GM18520 (cell line): ENCODE results near the gene OASL.

ENCODE experiments used
- ATAC-seq: cut with Tn5 transposase; IDR thresholded peaks from one replicate; pipeline ENCODE4 v1.9.1; 2021; ENCODE audit not compliant: unreplicated experiment

OASL gene

GRCh38 chr12:120992989-120993388 lies 46.1 kb downstream of the OASL start:
- ATAC-seq = no peak

DNA sequence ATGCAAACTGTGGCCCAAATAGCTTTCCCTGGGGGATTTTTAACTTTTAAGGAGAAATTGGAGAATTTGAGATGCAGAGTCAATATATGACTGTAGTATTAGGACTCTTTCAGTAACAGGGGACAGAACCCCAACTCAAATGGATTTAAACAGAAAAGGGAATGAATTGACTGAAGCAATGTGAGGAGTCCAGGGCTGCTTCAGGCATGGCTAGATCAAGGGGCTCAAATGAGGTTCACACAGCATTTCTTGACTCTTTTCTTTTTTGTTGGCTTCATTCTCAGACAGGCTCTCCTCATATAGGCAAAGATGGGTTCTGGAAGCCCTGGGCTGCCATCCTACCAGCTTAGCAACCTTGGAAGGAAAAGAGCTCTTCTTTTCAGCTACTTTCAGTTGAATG lies 47.1 kb downstream of the OASL start:
- no peak for ATAC-seq

GRCh38 chr12:120990487-120991055 lies 48.5 kb downstream of the OASL start:
- ATAC-seq = no peak

DNA sequence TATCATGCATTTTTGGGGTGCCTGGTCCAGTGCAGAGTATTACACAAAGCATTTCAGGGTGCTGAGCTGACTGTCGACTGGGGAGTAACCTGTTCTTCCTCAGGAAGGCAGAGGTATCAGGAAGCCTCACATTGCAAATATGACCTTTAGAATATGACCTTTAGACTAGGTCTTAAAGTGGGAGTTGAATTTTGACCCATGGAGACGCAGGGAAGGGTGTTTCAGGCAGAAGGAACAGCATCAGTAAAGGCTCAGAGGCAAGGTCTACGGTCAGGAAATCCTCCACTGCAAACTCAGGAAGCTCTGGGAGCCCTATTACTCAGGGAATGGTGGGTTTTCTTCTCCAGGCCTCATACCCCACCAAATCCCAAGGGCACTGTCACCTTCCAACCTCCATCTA lies 49.4 kb downstream of the OASL start:
- no peak for ATAC-seq

DNA sequence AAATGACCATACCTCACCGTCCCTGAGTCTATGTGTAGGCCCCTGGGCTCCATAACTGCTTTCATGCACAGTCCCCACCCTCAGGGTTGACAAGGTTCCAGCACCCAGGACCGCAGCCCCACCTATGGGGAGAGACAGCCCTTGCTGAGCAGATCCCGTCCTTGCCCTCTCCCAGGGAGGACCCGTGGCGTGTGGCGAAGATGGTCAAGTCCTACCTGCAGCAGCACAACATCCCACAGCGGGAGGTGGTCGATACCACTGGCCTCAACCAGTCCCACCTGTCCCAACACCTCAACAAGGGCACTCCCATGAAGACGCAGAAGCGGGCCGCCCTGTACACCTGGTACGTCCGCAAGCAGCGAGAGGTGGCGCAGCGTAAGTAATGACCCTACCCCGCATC lies 50.4 kb downstream of the OASL start:
- ATAC-seq = no peak

- no peak for ATAC-seq
Observed at GRCh38 chr12:120988234-120988633, 50.8 kb downstream of the OASL start.

- ATAC-seq = no peak
Observed at GRCh38 chr12:120984351-120984898, 54.6 kb downstream of the OASL start.

GRCh38 chr12:120983759-120984158 lies 55.3 kb downstream of the OASL start:
- ATAC-seq = no peak

DNA sequence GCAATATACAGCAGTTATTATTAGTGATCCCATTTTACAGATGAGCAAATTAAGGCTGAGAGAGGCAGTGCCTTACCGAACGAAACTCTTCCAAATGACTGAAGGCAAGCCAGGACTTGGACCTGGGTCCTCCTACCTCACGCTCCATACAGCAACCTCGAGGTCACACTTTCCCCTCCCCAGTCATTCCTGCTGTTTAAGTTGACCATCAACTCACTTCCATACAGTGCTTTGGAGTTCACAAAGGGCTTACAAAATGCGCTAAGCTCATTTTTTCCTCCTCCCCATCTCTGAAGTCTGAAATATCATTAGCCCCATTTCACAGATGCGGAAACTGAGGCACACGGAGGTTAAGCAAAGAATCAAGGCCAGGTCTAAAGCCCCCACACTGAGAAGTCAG lies 56.4 kb downstream of the OASL start:
- ATAC-seq = no peak

GRCh38 chr12:120981407-120981941 lies 57.6 kb downstream of the OASL start:
- ATAC-seq = no peak

- ATAC-seq = no peak
Observed at GRCh38 chr12:120980800-120981368, 58.2 kb downstream of the OASL start.

- no peak for ATAC-seq
Observed at GRCh38 chr12:120979862-120980696, 59.0 kb downstream of the OASL start.

- ATAC-seq = no peak
Observed at GRCh38 chr12:120979220-120979861, 59.7 kb downstream of the OASL start.

- no peak for ATAC-seq
Observed at GRCh38 chr12:120978296-120979219, 60.5 kb downstream of the OASL start, which contains the start of gene HNF1A. Gene HNF1A (plus strand): TSS chr12:120978543. CDS start chr12:120978769, 226 bp downstream.

GRCh38 chr12:120977531-120978295 lies 61.3 kb downstream of the OASL start:
- no peak for ATAC-seq

DNA sequence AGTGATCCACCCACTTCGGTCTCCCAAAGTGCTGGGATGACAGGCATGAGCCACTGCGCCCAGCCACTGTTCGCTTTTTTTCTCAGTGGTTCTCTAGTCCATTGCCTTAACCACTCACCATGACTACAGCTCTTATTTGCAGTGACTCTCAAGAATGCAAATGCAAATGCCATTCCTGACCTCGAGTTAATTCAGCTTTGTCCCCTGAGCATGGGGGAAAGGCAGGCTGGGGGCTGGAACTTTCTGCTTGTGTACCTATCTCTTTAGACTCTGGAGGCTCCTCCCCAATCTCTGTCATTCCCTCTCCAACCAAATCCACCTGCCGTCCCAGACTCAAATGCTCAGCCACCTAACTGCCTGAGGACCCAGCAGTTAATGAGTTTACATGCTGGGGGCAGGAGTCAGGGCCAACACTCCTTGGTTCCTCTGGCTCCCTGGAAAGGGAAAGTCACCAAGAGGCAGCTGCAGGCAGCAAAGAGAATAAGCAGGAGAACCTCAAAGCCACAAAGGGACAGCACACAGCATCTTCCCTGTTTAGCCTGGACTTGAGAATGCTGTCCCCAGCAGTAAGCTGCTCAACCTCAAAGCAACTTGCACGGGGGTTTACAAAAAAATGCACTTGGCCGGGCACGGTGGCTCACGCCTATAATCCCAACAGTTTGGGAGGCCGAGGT lies 66.0 kb downstream of the OASL start:
- ATAC-seq = no peak

GRCh38 chr12:120971299-120972180 lies 67.5 kb downstream of the OASL start:
- ATAC-seq = no peak

DNA sequence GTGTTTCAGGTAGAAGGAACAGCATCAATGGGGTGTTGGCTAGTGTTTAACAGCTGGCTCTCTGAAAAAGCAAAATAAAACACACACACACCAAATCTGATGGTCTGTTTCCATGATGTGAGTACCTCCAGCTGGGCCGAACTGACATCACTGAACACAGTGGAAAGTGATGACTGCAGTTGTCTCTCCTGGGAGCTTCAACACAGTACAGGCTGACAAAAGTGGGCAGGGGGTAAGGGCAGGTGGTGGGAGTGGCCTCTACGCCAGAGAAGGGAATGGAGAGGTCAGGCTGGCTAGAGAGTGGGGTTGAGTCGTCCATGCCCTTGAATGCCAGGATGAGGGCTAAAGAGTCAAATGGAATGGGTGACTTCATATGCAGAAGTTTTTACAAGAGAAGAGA lies 68.7 kb downstream of the OASL start:
- no peak for ATAC-seq
